ES-I3 (cell line): Measurements from ENCODE around the gene DIP2C.
"Not testable (repeated sequence)": the region's sequence is repeated elsewhere in the genome, so short reads cannot be mapped to it uniquely, and the experiment has no call there.

Experiments used
- H3K36me3 ChIP-seq: 2 replicates; pipeline ENCODE4 v1.6.1; 2013; ENCODE audit warnings: mild to moderate bottlenecking, low read length, control low read depth, moderate library complexity; ENCODE audit not compliant: insufficient read depth
- H3K4me1 ChIP-seq: 2 replicates; pipeline ENCODE4 v1.6.1; 2013; ENCODE audit warnings: mild to moderate bottlenecking, control low read depth, low read length; ENCODE audit not compliant: insufficient read depth
- H3K9ac ChIP-seq: 2 replicates; pipeline ENCODE4 v1.6.1; 2013; ENCODE audit warnings: low read depth, mild to moderate bottlenecking, low read length, moderate library complexity
- H3K9me3 ChIP-seq: 2 replicates; pipeline ENCODE4 v1.6.1; 2013; ENCODE audit warnings: mild to moderate bottlenecking, low read length, moderate library complexity; ENCODE audit not compliant: control insufficient read depth, insufficient read depth

The DIP2C gene

GRCh38 chr10:273088-273487 lies 416.4 kb downstream of the DIP2C start:
- Histone ChIP-seq H3K4me1 (no peaks in the 10 kb centered on the region; the same call in 1 of the 2 replicates), H3K9ac (no peak overlapping the region), H3K9me3 (no peaks in the 10 kb centered on the region), H3K36me3 (no peaks in the 10 kb centered on the region)

GRCh38 chr10:271722-272121 lies 417.7 kb downstream of the DIP2C start:
- Histone ChIP-seq H3K9me3 (no peaks in the 10 kb centered on the region), H3K36me3 (no peaks in the 10 kb centered on the region), H3K9ac (no peak overlapping the region), H3K4me1 (no peaks in the 10 kb centered on the region; the same call in 1 of the 2 replicates)

GRCh38 chr10:271201-271600 lies 418.3 kb downstream of the DIP2C start:
- no peak overlapping the region for H3K9ac ChIP-seq
- no peaks in the 10 kb centered on the region for H3K36me3 ChIP-seq
- H3K9me3 ChIP-seq, result no peaks in the 10 kb centered on the region
- no peaks in the 10 kb centered on the region; the same call in 1 of the 2 replicates for H3K4me1 ChIP-seq

GRCh38 chr10:269440-270074 lies 419.9 kb downstream of the DIP2C start:
- H3K9me3 ChIP-seq, result no peaks in the 10 kb centered on the region
- H3K4me1 ChIP-seq, result no peaks in the 10 kb centered on the region; the same call in 1 of the 2 replicates
- no peaks in the 10 kb centered on the region for H3K36me3 ChIP-seq
- no peak overlapping the region for H3K9ac ChIP-seq

GRCh38 chr10:267705-268104 lies 421.8 kb downstream of the DIP2C start:
- Histone ChIP-seq H3K36me3 (no peaks in the 10 kb centered on the region), H3K9ac (no peak overlapping the region), H3K9me3 (no peaks in the 10 kb centered on the region), H3K4me1 (no peaks in the 10 kb centered on the region; the same call in 1 of the 2 replicates)

- no peaks in the 10 kb centered on the region for H3K9me3 ChIP-seq
- H3K36me3 ChIP-seq, result no peaks in the 10 kb centered on the region
- no peaks in the 10 kb centered on the region; the same call in 1 of the 2 replicates for H3K4me1 ChIP-seq
- no peak overlapping the region for H3K9ac ChIP-seq
Observed at GRCh38 chr10:266974-267425, 422.5 kb downstream of the DIP2C start.

- not testable (repeated sequence) for H3K36me3 ChIP-seq, H3K9ac ChIP-seq, H3K4me1 ChIP-seq, H3K9me3 ChIP-seq
Observed at GRCh38 chr10:265816-266588, 423.5 kb downstream of the DIP2C start.

GRCh38 chr10:265074-265440 lies 424.4 kb downstream of the DIP2C start:
- not testable (repeated sequence) for H3K9ac ChIP-seq, H3K4me1 ChIP-seq

GRCh38 chr10:264160-265073 lies 425.1 kb downstream of the DIP2C start:
- H3K9me3 ChIP-seq, H3K9ac ChIP-seq, H3K4me1 ChIP-seq, H3K36me3 ChIP-seq: not testable (repeated sequence)

More at GRCh38 chr10:265074-265440, 424.4 kb downstream of the DIP2C start:
- not testable (repeated sequence) for H3K9me3 ChIP-seq, H3K36me3 ChIP-seq

- Histone ChIP-seq H3K9ac (no peak overlapping the region), H3K4me1 (no peaks in the 10 kb centered on the region), H3K36me3 (no peaks in the 10 kb centered on the region), H3K9me3 (no peaks in the 10 kb centered on the region)
Observed at GRCh38 chr10:260819-261429, 428.5 kb downstream of the DIP2C start.

GRCh38 chr10:251982-252582 lies 437.4 kb downstream of the DIP2C start:
- Histone ChIP-seq H3K4me1 (no peaks in the 10 kb centered on the region), H3K9ac (no peak overlapping the region), H3K36me3 (peaks cover 11% of the 10 kb centered on the region), H3K9me3 (no peaks in the 10 kb centered on the region)

- Histone ChIP-seq H3K9me3 (no peaks in the 10 kb centered on the region), H3K9ac (no peak overlapping the region), H3K4me1 (no peaks in the 10 kb centered on the region), H3K36me3 (peaks cover 11% of the 10 kb centered on the region)
Observed at GRCh38 chr10:248307-248706, 441.2 kb downstream of the DIP2C start.

GRCh38 chr10:247480-247879 lies 442.0 kb downstream of the DIP2C start:
- H3K4me1 ChIP-seq, result no peaks in the 10 kb centered on the region
- peaks cover 11% of the 10 kb centered on the region for H3K36me3 ChIP-seq
- no peaks in the 10 kb centered on the region for H3K9me3 ChIP-seq
- H3K9ac ChIP-seq, result no peak overlapping the region

GRCh38 chr10:246431-246830 lies 443.0 kb downstream of the DIP2C start:
- no peak overlapping the region for H3K9ac ChIP-seq
- H3K36me3 ChIP-seq, result peaks cover 11% of the 10 kb centered on the region
- H3K4me1 ChIP-seq, result no peaks in the 10 kb centered on the region
- no peaks in the 10 kb centered on the region for H3K9me3 ChIP-seq
